ENCODE measurements around the gene UFSP1. TPM values are rescaled to one million over a fixed set of nuclear protein-coding genes. Genes with fewer than 3 reads are reported as not detected.

UFSP1 gene
- total RNA-seq, 1 donor, result 5.8 TPM

DNA sequence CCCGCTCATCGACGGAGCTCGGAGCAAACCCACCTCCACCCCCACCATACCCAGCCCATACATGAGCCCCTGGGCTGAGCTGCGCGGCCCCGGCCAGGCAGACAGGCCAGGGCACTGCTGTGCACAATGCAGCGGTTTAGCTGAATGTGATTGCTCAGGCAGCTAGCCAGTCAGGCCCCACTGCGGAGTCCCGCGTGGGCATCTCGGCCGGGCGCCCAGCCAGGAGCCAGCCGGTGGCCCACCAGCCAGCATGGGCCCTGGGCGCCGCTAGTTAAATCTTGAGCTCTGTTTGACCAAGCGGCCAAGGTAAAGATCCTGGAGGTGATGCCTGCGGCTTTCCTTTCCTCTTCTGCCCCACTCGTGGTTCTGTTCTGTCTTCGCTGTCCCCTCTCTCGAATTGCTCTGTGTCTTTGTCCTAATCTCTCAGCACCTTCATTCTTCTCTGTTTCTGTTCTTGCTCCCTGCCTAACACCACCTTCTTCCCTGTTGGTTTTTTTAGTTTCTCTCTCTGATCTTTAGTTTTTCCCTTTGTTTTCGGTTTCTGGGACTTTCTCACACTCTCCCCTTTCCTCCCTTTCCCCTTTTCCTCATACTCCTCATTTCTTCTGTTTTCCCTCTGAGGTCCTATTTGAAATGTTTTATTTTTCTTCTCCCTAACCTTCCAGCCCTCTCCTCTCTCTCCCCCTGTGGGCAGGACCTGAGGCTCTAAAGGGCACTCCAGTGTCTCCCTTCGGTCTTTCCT lies 6.6 kb downstream of the UFSP1 start:
- no peak for TF ChIP-seq CTCF (IDR thresholded peaks at IDR 0.05; ENCODE audit: extremely low read depth, low read depth, low read length)

GRCh38 chr7:100882201-100882600 lies 7.3 kb downstream of the UFSP1 start:
- H3K79me2 ChIP-seq (ENCODE audit: insufficient read depth, low read length), result peaks cover 83% of the 10 kb centered on the region
- no peak for TF ChIP-seq CTCF (IDR thresholded peaks at IDR 0.05; ENCODE audit: extremely low read depth, low read depth, low read length)
- no peak overlapping the region for H3K27ac ChIP-seq (ENCODE audit: low read depth, low read length)
- H3K9me3 ChIP-seq (ENCODE audit: low read depth, low read length), result no peaks in the 10 kb centered on the region
- H3K36me3 ChIP-seq (ENCODE audit: insufficient read depth, low read length), result peaks cover 91% of the 10 kb centered on the region
- H3K4me1 ChIP-seq (ENCODE audit: insufficient read depth, low read length), result no peaks in the 10 kb centered on the region
- H3K4me3 ChIP-seq (ENCODE audit: insufficient read depth, low read length), result no peak overlapping the region
- H3K4me2 ChIP-seq (ENCODE audit: insufficient read depth, low read length), result no peak overlapping the region
- H3K27me3 ChIP-seq (ENCODE audit: insufficient read depth, low read length), result no peaks in the 10 kb centered on the region
- H2AFZ ChIP-seq (ENCODE audit: low read length), result no peak overlapping the region
- peak; percentile 80 for DNase-seq (ENCODE audit: insufficient read length, low spot score, missing footprints)
- peaks cover 28% of the 10 kb centered on the region for H4K20me1 ChIP-seq (ENCODE audit: insufficient read depth, low read length)

More for the DNA sequence above, 6.6 kb downstream of the UFSP1 start:
- H3K4me1 ChIP-seq (ENCODE audit: insufficient read depth, low read length), result no peaks in the 10 kb centered on the region
- peaks cover 83% of the 10 kb centered on the region for H3K79me2 ChIP-seq (ENCODE audit: insufficient read depth, low read length)
- H3K27ac ChIP-seq (ENCODE audit: low read depth, low read length), result no peak overlapping the region
- no peaks in the 10 kb centered on the region for H3K27me3 ChIP-seq (ENCODE audit: insufficient read depth, low read length)
- H3K36me3 ChIP-seq (ENCODE audit: insufficient read depth, low read length), result peaks cover 91% of the 10 kb centered on the region
- H3K4me3 ChIP-seq (ENCODE audit: insufficient read depth, low read length), result no peak overlapping the region
- no peak overlapping the region for H3K4me2 ChIP-seq (ENCODE audit: insufficient read depth, low read length)
- H3K9me3 ChIP-seq (ENCODE audit: low read depth, low read length), result no peaks in the 10 kb centered on the region
- H4K20me1 ChIP-seq (ENCODE audit: insufficient read depth, low read length), result peaks cover 24% of the 10 kb centered on the region
- DNase-seq (ENCODE audit: insufficient read length, low spot score, missing footprints), result peak; percentile 51
- H2AFZ ChIP-seq (ENCODE audit: low read length), result no peak overlapping the region

DNA sequence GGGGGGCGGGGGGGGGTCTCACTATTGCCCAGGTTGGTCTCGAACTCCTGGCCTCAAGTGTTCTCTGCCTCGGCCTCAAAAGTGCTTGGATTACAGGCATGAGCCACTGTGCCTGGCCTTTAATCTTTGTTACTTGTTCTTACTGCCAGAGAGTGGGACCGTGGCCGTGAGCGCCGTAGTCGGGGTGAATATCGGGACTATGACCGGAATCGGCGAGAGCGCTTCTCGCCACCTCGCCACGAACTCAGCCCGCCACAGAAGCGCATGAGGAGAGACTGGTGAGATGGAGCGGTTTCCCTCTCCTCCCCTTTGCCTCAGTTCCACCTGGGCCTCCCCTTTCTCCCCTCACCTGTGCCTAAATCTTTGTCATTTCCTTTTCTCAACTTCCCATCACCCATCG lies 8.4 kb downstream of the UFSP1 start:
- Histone ChIP-seq H3K4me3 (ENCODE audit: insufficient read depth, low read length) (no peak overlapping the region), H3K27ac (ENCODE audit: low read depth, low read length) (no peak overlapping the region), H3K4me1 (ENCODE audit: insufficient read depth, low read length) (peaks cover 9% of the 10 kb centered on the region), H4K20me1 (ENCODE audit: insufficient read depth, low read length) (peaks cover 36% of the 10 kb centered on the region), H3K27me3 (ENCODE audit: insufficient read depth, low read length) (no peaks in the 10 kb centered on the region), H3K9me3 (ENCODE audit: low read depth, low read length) (no peaks in the 10 kb centered on the region), H3K4me2 (ENCODE audit: insufficient read depth, low read length) (no peak overlapping the region), H2AFZ (ENCODE audit: low read length) (no peak overlapping the region), H3K79me2 (ENCODE audit: insufficient read depth, low read length) (peaks cover 83% of the 10 kb centered on the region), H3K36me3 (ENCODE audit: insufficient read depth, low read length) (peaks cover 89% of the 10 kb centered on the region)
- peak; percentile 42 for DNase-seq (ENCODE audit: insufficient read length, low spot score, missing footprints)
- no peak for TF ChIP-seq CTCF (IDR thresholded peaks at IDR 0.05; ENCODE audit: extremely low read depth, low read depth, low read length)

DNA sequence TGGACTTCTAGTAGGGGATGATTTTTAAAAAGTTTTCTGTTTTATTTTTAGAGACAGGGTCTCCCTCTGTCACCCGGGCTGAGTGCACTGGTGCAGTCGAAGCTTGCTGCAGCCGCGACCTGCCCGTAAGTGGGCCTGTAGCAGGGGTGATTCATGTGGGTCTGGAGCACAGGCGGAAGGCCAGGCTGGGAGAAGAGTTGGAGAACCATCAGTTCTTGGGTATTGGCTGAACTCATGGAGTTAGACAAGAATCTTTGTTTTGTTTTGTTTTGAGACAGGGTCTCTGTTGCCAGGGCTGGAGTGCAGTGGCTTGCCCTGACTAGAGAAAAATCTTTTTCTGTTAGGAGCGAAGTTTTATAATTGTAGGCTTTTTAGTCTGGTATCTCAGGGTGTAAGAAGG lies 8.9 kb downstream of the UFSP1 start:
- H4K20me1 ChIP-seq (ENCODE audit: insufficient read depth, low read length), result peaks cover 39% of the 10 kb centered on the region

More for the DNA sequence above, 8.9 kb downstream of the UFSP1 start:
- no peaks in the 10 kb centered on the region for H3K27me3 ChIP-seq (ENCODE audit: insufficient read depth, low read length)
- no peak overlapping the region for H3K4me3 ChIP-seq (ENCODE audit: insufficient read depth, low read length)
- H2AFZ ChIP-seq (ENCODE audit: low read length), result no peak overlapping the region
- DNase-seq (ENCODE audit: insufficient read length, low spot score, missing footprints), result no peak
- peaks cover 85% of the 10 kb centered on the region for H3K36me3 ChIP-seq (ENCODE audit: insufficient read depth, low read length)
- no peak overlapping the region for H3K27ac ChIP-seq (ENCODE audit: low read depth, low read length)
- no peak for TF ChIP-seq CTCF (IDR thresholded peaks at IDR 0.05; ENCODE audit: extremely low read depth, low read depth, low read length)
- H3K4me1 ChIP-seq (ENCODE audit: insufficient read depth, low read length), result peaks cover 14% of the 10 kb centered on the region
- no peaks in the 10 kb centered on the region for H3K9me3 ChIP-seq (ENCODE audit: low read depth, low read length)
- no peak overlapping the region for H3K4me2 ChIP-seq (ENCODE audit: insufficient read depth, low read length)
- H3K79me2 ChIP-seq (ENCODE audit: insufficient read depth, low read length), result peaks cover 85% of the 10 kb centered on the region
